SK-N-SH (cell line): ENCODE measurements around the gene IMMT. TPM values are rescaled to one million over a fixed set of nuclear protein-coding genes. Genes with fewer than 3 reads are reported as not detected.

ENCODE experiments used
- CTCF ChIA-PET: fragments of 300-600, 350-600 bp; formaldehyde crosslinking; extraction: SDS; loops from one replicate; lab custom pipeline; 2021; lab: Yijun Ruan, JAX
- POLR2A ChIA-PET: fragments of 350-600 bp; sonication (Branson Sonifier 250); formaldehyde crosslinking; extraction: SDS; loops from one replicate; lab custom pipeline; 2020; ENCODE audit warnings: antibody characterized with exemption, inconsistent platforms; lab: Yijun Ruan, JAX
- DNase-seq: peaks from one replicate; pipeline ENCODE4 v3.0.0; 2012
- H2AFZ ChIP-seq: fragments of 200-600 bp; sonication (generic); 2 replicates; pipeline ENCODE4 v1.8.1; 2016; ENCODE audit warnings: antibody characterized with exemption, mild to moderate bottlenecking, low read depth
- H3F3A ChIP-seq: fragments of 200-600 bp; sonication (generic); replicated peaks from 2 replicates; pipeline ENCODE3; 2016; ENCODE audit warnings: antibody characterized with exemption, mild to moderate bottlenecking; ENCODE audit not compliant: insufficient read depth
- H3K27ac ChIP-seq, 2 experiments: fragments of 200-500 bp in 1 of 2; fragments of 200-600 bp in 1 of 2; sonication (Bioruptor generic) in 1 of 2; sonication (generic), shearing (Covaris generic) in 1 of 2; 2 replicates each; pipeline versions ENCODE4 v1.5.1 to v1.6.1; 2014 to 2016; ENCODE audit warnings: low read depth in 2 of 2, inconsistent platforms in 1 of 2, low read length in 1 of 2, mild to moderate bottlenecking in 1 of 2, mixed read lengths in 1 of 2
- H3K27me3 ChIP-seq: fragments of 200-600 bp; sonication (generic), shearing (Covaris generic); 2 replicates; pipeline ENCODE4 v1.6.1; 2016; ENCODE audit warnings: mixed run types; ENCODE audit not compliant: insufficient read depth
- H3K36me3 ChIP-seq, 2 experiments: fragments of 200-500 bp in 1 of 2; fragments of 200-600 bp in 1 of 2; sonication (Bioruptor generic) in 1 of 2; sonication (generic) in 1 of 2; replicated peaks in 1 of 2; 2 replicates each; pipeline versions ENCODE3 to v1.5.1; 2014 to 2016; ENCODE audit warnings: low read length in 1 of 2, mild to moderate bottlenecking in 1 of 2; ENCODE audit not compliant: insufficient read depth in 2 of 2, control insufficient read depth in 1 of 2
- H3K4me1 ChIP-seq, 2 experiments: fragments of 200-500 bp in 1 of 2; fragments of 200-600 bp in 1 of 2; sonication (Bioruptor generic) in 1 of 2; sonication (generic), shearing (Covaris generic) in 1 of 2; 2 replicates each; pipeline versions ENCODE4 v1.5.1 to v1.6.1; 2014 to 2016; ENCODE audit warnings: low read depth in 1 of 2, low read length in 1 of 2, mixed run types in 1 of 2; ENCODE audit not compliant: insufficient read depth in 2 of 2, control insufficient read depth in 1 of 2
- H3K4me2 ChIP-seq: fragments of 200-600 bp; sonication (generic), shearing (Covaris generic); 2 replicates; pipeline ENCODE4 v1.6.1; 2017; ENCODE audit warnings: mixed run types
- H3K4me3 ChIP-seq, 2 experiments: fragments of 200-500 bp in 1 of 2; fragments of 200-600 bp in 1 of 2; sonication (Bioruptor generic) in 1 of 2; sonication (generic), shearing (Covaris generic) in 1 of 2; 2 replicates each; pipeline versions ENCODE4 v1.5.1 to v1.8.1; 2014 to 2016; ENCODE audit warnings: low read depth in 2 of 2, inconsistent platforms in 1 of 2, low read length in 1 of 2, mild to moderate bottlenecking in 1 of 2, mixed read lengths in 1 of 2, moderate library complexity in 1 of 2
- H3K79me2 ChIP-seq: fragments of 200-600 bp; sonication (generic); 2 replicates; pipeline ENCODE4 v1.8.1; 2017; ENCODE audit warnings: mild to moderate bottlenecking; ENCODE audit not compliant: insufficient read depth
- H3K9ac ChIP-seq: fragments of 200-600 bp; sonication (generic); 2 replicates; pipeline ENCODE4 v1.6.1; 2017; ENCODE audit warnings: mixed run types
- H3K9me2 ChIP-seq: fragments of 200-600 bp; sonication (generic); 2 replicates; pipeline ENCODE4 v1.6.1; 2017; ENCODE audit warnings: mixed run types
- H3K9me3 ChIP-seq: fragments of 200-600 bp; sonication (generic); 2 replicates; pipeline ENCODE4 v1.6.1; 2017; ENCODE audit warnings: mixed run types, mild to moderate bottlenecking, moderate library complexity
- H4K20me1 ChIP-seq: fragments of 200-600 bp; sonication (generic); 2 replicates; pipeline ENCODE4 v1.6.1; 2017; ENCODE audit warnings: mild to moderate bottlenecking, mixed run types; ENCODE audit not compliant: insufficient read depth
- CHD2 ChIP-seq: fragments of 150-350 bp; IDR thresholded peaks from 2 replicates; pipeline ENCODE4 v1.6.1; 2018; ENCODE audit warnings: low read length; ENCODE audit not compliant: partially characterized antibody
- CTCF ChIP-seq: fragments of 200-600 bp; sonication (generic); IDR thresholded peaks from 2 replicates; pipeline ENCODE4 v1.6.1; 2017; ENCODE audit warnings: antibody characterized with exemption, mild to moderate bottlenecking, moderate library complexity
- ELF1 ChIP-seq: IDR thresholded peaks from 2 replicates; pipeline ENCODE4 v1.4.0; 2012
- EP300 ChIP-seq, 2 experiments: IDR thresholded peaks; 2 replicates each; pipeline versions ENCODE4 v1.4.0 to v1.6.1; 2012; ENCODE audit warnings: borderline replicate concordance in 1 of 2, low read depth in 1 of 2, low read length in 1 of 2
- FOSL2 ChIP-seq: IDR thresholded peaks from 2 replicates; pipeline ENCODE4 v1.4.0; 2012; ENCODE audit warnings: low read depth, mild to moderate bottlenecking, moderate library complexity, borderline replicate concordance
- GABPA ChIP-seq: IDR thresholded peaks from 2 replicates; pipeline ENCODE4 v1.4.0; 2012; ENCODE audit warnings: low read depth, mild to moderate bottlenecking
- JUND ChIP-seq: IDR thresholded peaks from 2 replicates; pipeline ENCODE4 v1.4.0; 2012
- NFIC ChIP-seq: IDR thresholded peaks from 2 replicates; pipeline ENCODE4 v1.4.0; 2012; ENCODE audit warnings: borderline replicate concordance
- NRF1 ChIP-seq: IDR thresholded peaks from 2 replicates; pipeline ENCODE4 v1.6.1; 2012; ENCODE audit warnings: low read depth, mild to moderate bottlenecking, low read length
- PBX3 ChIP-seq: IDR thresholded peaks from 2 replicates; pipeline ENCODE4; 2012
- RCOR1 ChIP-seq: fragments of 150-350 bp; IDR thresholded peaks from 2 replicates; pipeline ENCODE4 v1.6.1; 2017; ENCODE audit warnings: antibody characterized with exemption, low read length
- RXRA ChIP-seq: IDR thresholded peaks from 2 replicates; pipeline ENCODE4 v1.4.0; 2012; ENCODE audit warnings: low read depth, mild to moderate bottlenecking, borderline replicate concordance
- SIN3A ChIP-seq: IDR thresholded peaks from 2 replicates; pipeline ENCODE4 v1.6.1; 2012; ENCODE audit warnings: low read depth, mild to moderate bottlenecking, low read length, moderate library complexity, borderline replicate concordance
- TAF1 ChIP-seq: IDR thresholded peaks from 2 replicates; pipeline ENCODE4 v1.6.1; 2012; ENCODE audit warnings: low read depth, mild to moderate bottlenecking, low read length, moderate library complexity, borderline replicate concordance
- TEAD4 ChIP-seq: IDR thresholded peaks from 2 replicates; pipeline ENCODE4 v1.4.0; 2012; ENCODE audit warnings: mild to moderate bottlenecking, borderline replicate concordance; ENCODE audit not compliant: insufficient read depth
- USF2 ChIP-seq: fragments of 150-350 bp; IDR thresholded peaks from 2 replicates; pipeline ENCODE4 v1.6.1; 2017; ENCODE audit warnings: antibody characterized with exemption, low read length, low read depth, borderline replicate concordance
- YY1 ChIP-seq: IDR thresholded peaks from 2 replicates; pipeline ENCODE4 v1.4.0; 2012; ENCODE audit warnings: low read depth, mild to moderate bottlenecking
- WGBS: methylation state at CpG from one replicate; pipeline ENCODE4 v1.1.6; 2017; ENCODE audit warnings: low lambda C conversion rate; 5-methylcytosine and 5-hydroxymethylcytosine counted together
- polyA plus RNA-seq, 3 experiments: library from polyadenylated mRNA; depleted of rRNA; stranded (reverse); fragments of >200 nt; gene quantifications; 2 replicates each; pipeline ENCODE4 v1.2.3, GENCODE V29; 2012

Gene IMMT
- polyA plus RNA-seq, 1 of the 3 experiments (the other 2 are of a cell fraction): 36.3 TPM

GRCh38 chr2:86107031-86107430, 88.2 kb downstream of the IMMT start:
- H3K9me3 ChIP-seq: no peaks in the 10 kb centered on the region
- 25% methylated on average over 5 of the region's 5 CpGs for WGBS
- TF ChIP-seq SIN3A (no peak), TAF1 (no peak), EP300 (IDR thresholded peaks at IDR 0.05; ENCODE audit: borderline replicate concordance in 1 of 2, low read depth in 1 of 2, low read length in 1 of 2) (no peak), NRF1 (no peak), PBX3 (no peak), RXRA (no peak), RCOR1 (no peak)
- no peaks in the 10 kb centered on the region for H3K27me3 ChIP-seq
- peak overlapping the region; percentile 95 to 98 for H3K4me3 ChIP-seq
- no peaks in the 10 kb centered on the region for H3K9me2 ChIP-seq
- H4K20me1 ChIP-seq: peaks cover 13% of the 10 kb centered on the region
- peaks cover 10 to 16% of the 10 kb centered on the region in 2 experiments; a peak in 3 of 4 replicates for H3K4me1 ChIP-seq
- H3K27ac ChIP-seq: no peak overlapping the region; a peak in 1 of 4 replicates
- H3K79me2 ChIP-seq: peaks cover 92% of the 10 kb centered on the region
- DNase-seq: no peak
- H3K9ac ChIP-seq: peak overlapping the region; percentile 76
- POLR2A ChIA-PET: interaction anchor here (1.1 to 1.8 kb wide), 2 partner anchors 29 to 88 kb away, joined by 3 to 6 read pairs; partner anchors contain the start of gene IMMT
- peaks cover 34 to 39% of the 10 kb centered on the region in 2 experiments for H3K36me3 ChIP-seq
- H3F3A ChIP-seq: no peaks in the 10 kb centered on the region
- peak overlapping the region; percentile 79 for H3K4me2 ChIP-seq
- CTCF ChIA-PET: interaction anchor here (0.8 to 1.5 kb wide), 2 partner anchors 19 to 27 kb away, joined by 4 read pairs; no protein-coding TSS in a partner anchor
- no peak overlapping the region for H2AFZ ChIP-seq

GRCh38 chr2:86105969-86106945, 89.0 kb downstream of the IMMT start, which contains the start of gene PTCD3:
Gene PTCD3, plus strand, starts transcription at chr2:86106235. Its CDS starts 13 bp downstream, at chr2:86106248.
- Histone ChIP-seq H3K9me2 (no peaks in the 10 kb centered on the region), H3K36me3 (peaks cover 34 to 41% of the 10 kb centered on the region in 2 experiments), H3K27me3 (no peaks in the 10 kb centered on the region), H4K20me1 (peaks cover 13% of the 10 kb centered on the region), H3K4me3 (peak within 1 kb of the TSS; percentile 95 to 98), H3K4me2 (peak within 1 kb of the TSS; percentile 79), H3K79me2 (peaks cover 94% of the 10 kb centered on the region), H3K27ac (peak within 1 kb of the TSS; percentile 80 to 89), H3F3A (no peaks in the 10 kb centered on the region), H3K9ac (peak within 1 kb of the TSS; percentile 76), H2AFZ (peak within 1 kb of the TSS; percentile 87), H3K9me3 (no peaks in the 10 kb centered on the region), H3K4me1 (peaks cover 10 to 16% of the 10 kb centered on the region in 2 experiments; a peak in 3 of 4 replicates)
- WGBS: under 1% methylated on average over 37 of the region's 44 CpGs
- peak; percentile 88 for DNase-seq
- ChIA-PET CTCF (interaction anchor here (0.8 to 1.5 kb wide), 3 partner anchors 18 to 27 kb away, joined by 4 to 5 read pairs (median 4); no protein-coding TSS in a partner anchor), POLR2A (interaction anchor here (0.8 to 1.8 kb wide), 3 partner anchors 28 to 279 kb away, joined by 3 to 6 read pairs (median 4); partner anchors contain the start of gene IMMT)
- TF ChIP-seq GABPA (peak; percentile 34), NRF1 (0 out of 2 replicates have a peak, but pooled peaks have one; percentile 30), FOSL2 (no peak), ELF1 (peak; percentile 47; the same call in 1 of the 2 replicates), TAF1 (peak; percentile 99), JUND (peak; percentile 23; the same call in 1 of the 2 replicates), NFIC (no peak), CHD2 (no peak), TEAD4 (no peak), CTCF (no peak), YY1 (peak; percentile 98), USF2 (no peak)
